GM19328 (cell line): ENCODE measurements around the gene ITGB7.
A peak's percentile ranks its signal among the peaks of the same experiment; 100 is the strongest.

Source experiments
- ATAC-seq: cut with Tn5 transposase; IDR thresholded peaks from one replicate; pipeline ENCODE4 v1.9.1; 2021; ENCODE audit warnings: mild to moderate bottlenecking, moderate library complexity; ENCODE audit not compliant: unreplicated experiment

Gene ITGB7

GRCh38 chr12:53207042-53207441 lies at the start of gene ITGB7:
TSS of gene ITGB7 (minus strand) at chr12:53207251. CDS start at chr12:53200443, 6,808 bp downstream.
- peak; percentile 50 for ATAC-seq

- ATAC-seq: no peak
Measured at GRCh38 chr12:53255996-53256395, 48.9 kb upstream of the ITGB7 start.

GRCh38 chr12:53254816-53255545 lies 47.9 kb upstream of the ITGB7 start:
- ATAC-seq: no peak

GRCh38 chr12:53253298-53253697 lies 46.2 kb upstream of the ITGB7 start:
- no peak for ATAC-seq

GRCh38 chr12:53252349-53252916 lies 45.4 kb upstream of the ITGB7 start:
- ATAC-seq: no peak

GRCh38 chr12:53251477-53252348 lies 44.7 kb upstream of the ITGB7 start:
- no peak for ATAC-seq

GRCh38 chr12:53245286-53245685 lies 38.2 kb upstream of the ITGB7 start:
- no peak for ATAC-seq

- no peak for ATAC-seq
Measured at GRCh38 chr12:53244337-53244736, 37.3 kb upstream of the ITGB7 start.

GRCh38 chr12:53241623-53242412 lies 34.8 kb upstream of the ITGB7 start:
- no peak for ATAC-seq

GRCh38 chr12:53239643-53240258 lies 32.7 kb upstream of the ITGB7 start:
- ATAC-seq: no peak

- no peak for ATAC-seq
Measured at GRCh38 chr12:53236443-53237111, 29.5 kb upstream of the ITGB7 start.

GRCh38 chr12:53235742-53236442 lies 28.8 kb upstream of the ITGB7 start:
- no peak for ATAC-seq

- no peak for ATAC-seq
Measured at GRCh38 chr12:53235164-53235563, 28.1 kb upstream of the ITGB7 start.

GRCh38 chr12:53234271-53234914 lies 27.3 kb upstream of the ITGB7 start:
- no peak for ATAC-seq

GRCh38 chr12:53233671-53234121 lies 26.6 kb upstream of the ITGB7 start:
- no peak for ATAC-seq

GRCh38 chr12:53232646-53233461 lies 25.8 kb upstream of the ITGB7 start:
- no peak for ATAC-seq

GRCh38 chr12:53231921-53232645 lies 25.0 kb upstream of the ITGB7 start, which contains the start of gene RARG:
TSS of gene RARG (minus strand) at chr12:53232209. CDS start at chr12:53227545, 4,664 bp downstream.
- no peak for ATAC-seq
